GM12872 (cell line): Measurements from ENCODE around the gene ADPGK.

Source experiments
- TF ChIP-seq, protein P1 (sequence below): IDR thresholded peaks from 3 replicates; pipeline ENCODE4 v1.5.1; 2011; ENCODE audit warnings: low read depth, mild to moderate bottlenecking, low read length, moderate library complexity; ENCODE audit not compliant: insufficient read depth

Gene ADPGK

GRCh38 chr15:72764656-72765055, 18.9 kb downstream of the ADPGK start:
- TF ChIP-seq, protein P1, sequence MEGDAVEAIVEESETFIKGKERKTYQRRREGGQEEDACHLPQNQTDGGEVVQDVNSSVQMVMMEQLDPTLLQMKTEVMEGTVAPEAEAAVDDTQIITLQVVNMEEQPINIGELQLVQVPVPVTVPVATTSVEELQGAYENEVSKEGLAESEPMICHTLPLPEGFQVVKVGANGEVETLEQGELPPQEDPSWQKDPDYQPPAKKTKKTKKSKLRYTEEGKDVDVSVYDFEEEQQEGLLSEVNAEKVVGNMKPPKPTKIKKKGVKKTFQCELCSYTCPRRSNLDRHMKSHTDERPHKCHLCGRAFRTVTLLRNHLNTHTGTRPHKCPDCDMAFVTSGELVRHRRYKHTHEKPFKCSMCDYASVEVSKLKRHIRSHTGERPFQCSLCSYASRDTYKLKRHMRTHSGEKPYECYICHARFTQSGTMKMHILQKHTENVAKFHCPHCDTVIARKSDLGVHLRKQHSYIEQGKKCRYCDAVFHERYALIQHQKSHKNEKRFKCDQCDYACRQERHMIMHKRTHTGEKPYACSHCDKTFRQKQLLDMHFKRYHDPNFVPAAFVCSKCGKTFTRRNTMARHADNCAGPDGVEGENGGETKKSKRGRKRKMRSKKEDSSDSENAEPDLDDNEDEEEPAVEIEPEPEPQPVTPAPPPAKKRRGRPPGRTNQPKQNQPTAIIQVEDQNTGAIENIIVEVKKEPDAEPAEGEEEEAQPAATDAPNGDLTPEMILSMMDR, result no peak

DNA sequence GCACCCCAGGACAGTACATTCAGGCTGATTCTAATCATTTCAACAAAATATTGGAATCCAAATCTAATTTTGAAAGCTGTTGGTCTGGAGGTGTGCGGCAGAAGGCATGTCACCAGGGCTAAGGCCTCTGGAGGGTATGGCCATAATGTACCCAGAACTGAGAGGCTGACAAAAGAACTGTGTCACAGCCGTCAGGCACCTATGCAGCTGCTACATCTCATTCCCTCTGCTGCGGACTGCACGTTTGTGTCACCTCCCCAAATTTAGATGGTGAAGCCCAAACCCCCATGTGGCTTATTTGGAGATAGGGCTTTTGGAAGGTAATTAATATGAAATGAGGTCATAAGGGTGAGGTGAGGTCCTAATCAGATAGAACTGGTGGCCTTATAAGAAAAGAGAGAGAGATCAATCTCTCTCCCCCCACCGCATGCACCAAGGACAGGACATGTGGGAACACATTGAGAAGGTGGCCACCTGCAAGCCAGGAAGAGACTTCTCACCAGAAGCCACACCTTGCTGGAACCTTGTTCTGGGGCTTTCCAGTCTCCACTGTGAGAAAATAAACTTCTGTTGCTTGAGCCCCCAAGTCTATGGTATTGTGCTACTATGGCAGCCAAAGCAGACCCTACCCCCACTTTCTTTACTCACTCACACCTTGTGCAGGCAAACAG, 22.8 kb downstream of the ADPGK start:
- TF ChIP-seq, protein P1, result no peak

- TF ChIP-seq, protein P1, result no peak
Measured at GRCh38 chr15:72758182-72758581, 25.4 kb downstream of the ADPGK start.

GRCh38 chr15:72754096-72754495, 29.5 kb downstream of the ADPGK start:
- TF ChIP-seq, protein P1, result no peak

DNA sequence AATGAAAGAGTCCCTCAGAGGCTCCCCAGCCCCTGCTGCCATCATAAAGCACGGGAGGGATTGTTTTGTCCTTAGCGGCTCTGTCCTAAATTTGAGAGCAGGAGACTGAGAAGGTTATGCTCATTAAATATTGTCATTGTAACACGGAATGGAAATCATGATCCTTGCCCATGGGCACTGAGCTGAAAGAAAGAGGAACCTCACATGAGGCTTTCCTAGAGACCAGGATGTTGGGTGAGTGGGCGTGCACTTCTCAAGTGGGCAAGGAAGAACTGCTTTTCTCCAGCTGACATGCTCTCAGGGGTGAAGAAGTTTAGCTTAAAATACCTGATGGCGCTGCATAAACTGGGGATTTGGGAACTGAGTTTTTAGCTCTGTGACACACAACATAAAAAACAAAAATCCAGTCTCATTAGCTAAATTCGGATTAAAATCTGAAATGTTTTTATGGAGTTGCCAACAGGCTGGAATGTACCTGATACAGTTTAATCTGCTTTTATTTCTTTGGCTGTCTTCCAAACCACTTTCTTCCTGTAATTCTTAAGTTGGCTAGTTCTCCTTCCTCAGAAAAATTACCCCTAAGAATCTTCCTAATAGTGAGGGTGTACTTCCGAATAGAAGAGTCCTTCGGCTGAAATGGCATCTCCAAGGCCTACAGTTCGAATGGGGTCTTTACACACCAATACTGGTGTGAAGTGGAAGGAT, 31.7 kb downstream of the ADPGK start:
- TF ChIP-seq, protein P1, result no peak

- TF ChIP-seq, protein P1, result no peak
Measured at GRCh38 chr15:72749700-72750099, 33.9 kb downstream of the ADPGK start.

DNA sequence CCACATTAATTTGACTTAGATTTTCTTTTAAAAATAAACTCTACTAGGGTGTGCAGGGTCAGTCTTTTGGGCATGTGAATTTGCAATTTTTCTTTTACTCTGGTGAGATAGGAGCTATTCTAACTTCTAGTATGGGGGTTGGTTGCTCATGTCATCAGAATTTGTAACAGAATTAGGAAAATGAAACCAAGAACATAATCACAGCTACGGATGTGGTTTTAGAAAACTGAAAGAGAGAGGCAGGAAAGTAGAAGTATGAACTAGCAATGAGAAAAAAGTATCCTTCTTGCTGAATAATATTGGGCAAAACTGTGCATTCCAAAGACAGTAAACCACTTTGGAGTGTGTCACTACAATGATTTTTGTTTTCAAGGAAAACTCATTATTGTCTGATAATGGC, 43.3 kb downstream of the ADPGK start:
- TF ChIP-seq, protein P1, result no peak
